SK-N-SH (cell line): ENCODE results near the gene ARL11. TPM values are rescaled to one million over a fixed set of nuclear protein-coding genes. Genes with fewer than 3 reads are reported as not detected.

Experiments
- CTCF ChIA-PET: fragments of 300-600, 350-600 bp; formaldehyde crosslinking; extraction: SDS; loops from one replicate; lab custom pipeline; 2021; lab: Yijun Ruan, JAX
- POLR2A ChIA-PET: fragments of 350-600 bp; sonication (Branson Sonifier 250); formaldehyde crosslinking; extraction: SDS; loops from one replicate; lab custom pipeline; 2020; ENCODE audit warnings: antibody characterized with exemption, inconsistent platforms; lab: Yijun Ruan, JAX
- DNase-seq: peaks from one replicate; pipeline ENCODE4 v3.0.0; 2012
- H2AFZ ChIP-seq: fragments of 200-600 bp; sonication (generic); 2 replicates; pipeline ENCODE4 v1.8.1; 2016; ENCODE audit warnings: antibody characterized with exemption, mild to moderate bottlenecking, low read depth
- H3F3A ChIP-seq: fragments of 200-600 bp; sonication (generic); replicated peaks from 2 replicates; pipeline ENCODE3; 2016; ENCODE audit warnings: antibody characterized with exemption, mild to moderate bottlenecking; ENCODE audit not compliant: insufficient read depth
- H3K27ac ChIP-seq, 2 experiments: fragments of 200-500 bp in 1 of 2; fragments of 200-600 bp in 1 of 2; sonication (Bioruptor generic) in 1 of 2; sonication (generic), shearing (Covaris generic) in 1 of 2; 2 replicates each; pipeline versions ENCODE4 v1.5.1 to v1.6.1; 2014 to 2016; ENCODE audit warnings: low read depth in 2 of 2, inconsistent platforms in 1 of 2, low read length in 1 of 2, mild to moderate bottlenecking in 1 of 2, mixed read lengths in 1 of 2
- H3K27me3 ChIP-seq: fragments of 200-600 bp; sonication (generic), shearing (Covaris generic); 2 replicates; pipeline ENCODE4 v1.6.1; 2016; ENCODE audit warnings: mixed run types; ENCODE audit not compliant: insufficient read depth
- H3K36me3 ChIP-seq, 2 experiments: fragments of 200-500 bp in 1 of 2; fragments of 200-600 bp in 1 of 2; sonication (Bioruptor generic) in 1 of 2; sonication (generic) in 1 of 2; replicated peaks in 1 of 2; 2 replicates each; pipeline versions ENCODE3 to v1.5.1; 2014 to 2016; ENCODE audit warnings: low read length in 1 of 2, mild to moderate bottlenecking in 1 of 2; ENCODE audit not compliant: insufficient read depth in 2 of 2, control insufficient read depth in 1 of 2
- H3K4me1 ChIP-seq, 2 experiments: fragments of 200-500 bp in 1 of 2; fragments of 200-600 bp in 1 of 2; sonication (Bioruptor generic) in 1 of 2; sonication (generic), shearing (Covaris generic) in 1 of 2; 2 replicates each; pipeline versions ENCODE4 v1.5.1 to v1.6.1; 2014 to 2016; ENCODE audit warnings: low read depth in 1 of 2, low read length in 1 of 2, mixed run types in 1 of 2; ENCODE audit not compliant: insufficient read depth in 2 of 2, control insufficient read depth in 1 of 2
- H3K4me2 ChIP-seq: fragments of 200-600 bp; sonication (generic), shearing (Covaris generic); 2 replicates; pipeline ENCODE4 v1.6.1; 2017; ENCODE audit warnings: mixed run types
- H3K4me3 ChIP-seq, 2 experiments: fragments of 200-500 bp in 1 of 2; fragments of 200-600 bp in 1 of 2; sonication (Bioruptor generic) in 1 of 2; sonication (generic), shearing (Covaris generic) in 1 of 2; 2 replicates each; pipeline versions ENCODE4 v1.5.1 to v1.8.1; 2014 to 2016; ENCODE audit warnings: low read depth in 2 of 2, inconsistent platforms in 1 of 2, low read length in 1 of 2, mild to moderate bottlenecking in 1 of 2, mixed read lengths in 1 of 2, moderate library complexity in 1 of 2
- H3K79me2 ChIP-seq: fragments of 200-600 bp; sonication (generic); 2 replicates; pipeline ENCODE4 v1.8.1; 2017; ENCODE audit warnings: mild to moderate bottlenecking; ENCODE audit not compliant: insufficient read depth
- H3K9ac ChIP-seq: fragments of 200-600 bp; sonication (generic); 2 replicates; pipeline ENCODE4 v1.6.1; 2017; ENCODE audit warnings: mixed run types
- H3K9me2 ChIP-seq: fragments of 200-600 bp; sonication (generic); 2 replicates; pipeline ENCODE4 v1.6.1; 2017; ENCODE audit warnings: mixed run types
- H3K9me3 ChIP-seq: fragments of 200-600 bp; sonication (generic); 2 replicates; pipeline ENCODE4 v1.6.1; 2017; ENCODE audit warnings: mixed run types, mild to moderate bottlenecking, moderate library complexity
- H4K20me1 ChIP-seq: fragments of 200-600 bp; sonication (generic); 2 replicates; pipeline ENCODE4 v1.6.1; 2017; ENCODE audit warnings: mild to moderate bottlenecking, mixed run types; ENCODE audit not compliant: insufficient read depth
- CHD2 ChIP-seq: fragments of 150-350 bp; IDR thresholded peaks from 2 replicates; pipeline ENCODE4 v1.6.1; 2018; ENCODE audit warnings: low read length; ENCODE audit not compliant: partially characterized antibody
- EP300 ChIP-seq, 2 experiments: IDR thresholded peaks; 2 replicates each; pipeline versions ENCODE4 v1.4.0 to v1.6.1; 2012; ENCODE audit warnings: borderline replicate concordance in 1 of 2, low read depth in 1 of 2, low read length in 1 of 2
- EZH2phosphoT487 ChIP-seq: fragments of 200-600 bp; sonication (generic); IDR thresholded peaks from 2 replicates; pipeline ENCODE4 v1.6.1; 2017; ENCODE audit warnings: low read depth, mixed run types, mild to moderate bottlenecking, antibody characterized with exemption, moderate library complexity, borderline replicate concordance
- FOXJ3 ChIP-seq: sonication (generic); formaldehyde crosslinking; IDR thresholded peaks from 2 replicates; pipeline ENCODE4 v1.5.1; 2020; ENCODE audit warnings: mild to moderate bottlenecking, missing genetic modification reagents
- FOXM1 ChIP-seq: IDR thresholded peaks from 2 replicates; pipeline ENCODE4 v1.4.0; 2012; ENCODE audit warnings: low read depth, mild to moderate bottlenecking
- GABPA ChIP-seq: IDR thresholded peaks from 2 replicates; pipeline ENCODE4 v1.4.0; 2012; ENCODE audit warnings: low read depth, mild to moderate bottlenecking
- GATA2 ChIP-seq: sonication (generic); formaldehyde crosslinking; IDR thresholded peaks from 2 replicates; pipeline ENCODE4 v1.5.0; 2020; ENCODE audit warnings: mild to moderate bottlenecking, missing genetic modification reagents
- IRF3 ChIP-seq: fragments of 150-350 bp; IDR thresholded peaks from 2 replicates; pipeline ENCODE4 v1.6.1; 2016; ENCODE audit warnings: mild to moderate bottlenecking, low read depth, low read length
- MXI1 ChIP-seq: IDR thresholded peaks from 2 replicates; pipeline ENCODE4 v1.6.1; 2012; ENCODE audit warnings: mild to moderate bottlenecking, low read depth, low read length, improper control_type of control experiment
- NFIC ChIP-seq: IDR thresholded peaks from 2 replicates; pipeline ENCODE4 v1.4.0; 2012; ENCODE audit warnings: borderline replicate concordance
- POLR2AphosphoS5 ChIP-seq: IDR thresholded peaks from 2 replicates; pipeline ENCODE4 v1.6.1; 2012; ENCODE audit warnings: low read depth, low read length
- RAD21 ChIP-seq: IDR thresholded peaks from 2 replicates; pipeline ENCODE4 v1.6.1; 2012; ENCODE audit warnings: mild to moderate bottlenecking, low read length
- REST ChIP-seq: IDR thresholded peaks from 2 replicates; pipeline ENCODE4 v1.6.1; 2012; ENCODE audit warnings: mild to moderate bottlenecking, low read depth, low read length, moderate library complexity
- RFX5 ChIP-seq: IDR thresholded peaks from 2 replicates; pipeline ENCODE4 v1.6.1; 2012; ENCODE audit warnings: mild to moderate bottlenecking, improper control_type of control experiment, low read length
- RXRA ChIP-seq: IDR thresholded peaks from 2 replicates; pipeline ENCODE4 v1.4.0; 2012; ENCODE audit warnings: low read depth, mild to moderate bottlenecking, borderline replicate concordance
- TEAD4 ChIP-seq: IDR thresholded peaks from 2 replicates; pipeline ENCODE4 v1.4.0; 2012; ENCODE audit warnings: mild to moderate bottlenecking, borderline replicate concordance; ENCODE audit not compliant: insufficient read depth
- WGBS: methylation state at CpG from one replicate; pipeline ENCODE4 v1.1.6; 2017; ENCODE audit warnings: low lambda C conversion rate; 5-methylcytosine and 5-hydroxymethylcytosine counted together
- polyA plus RNA-seq, 3 experiments: library from polyadenylated mRNA; depleted of rRNA; stranded (reverse); fragments of >200 nt; gene quantifications; 2 replicates each; pipeline ENCODE4 v1.2.3, GENCODE V29; 2012

ARL11 gene
- polyA plus RNA-seq, 1 of the 3 experiments (the other 2 are of a cell fraction) = not detected

- no peak for TF ChIP-seq REST
- no peak for TF ChIP-seq GATA2 (CRISPR knock-in tag)
- no peak for TF ChIP-seq POLR2AphosphoS5
Observed at GRCh38 chr13:49638744-49639072, 10.4 kb downstream of the ARL11 start (continued).

- Histone ChIP-seq H4K20me1 (no peaks in the 10 kb centered on the region), H2AFZ (no peak overlapping the region), H3K9ac (no peak overlapping the region), H3K27ac (no peak overlapping the region), H3K27me3 (no peaks in the 10 kb centered on the region), H3K4me2 (no peak overlapping the region), H3F3A (no peaks in the 10 kb centered on the region)
- POLR2A ChIA-PET = no interaction called here
- DNase-seq = no peak
- TF ChIP-seq RFX5 = no peak
- no peak for TF ChIP-seq MXI1
- TF ChIP-seq IRF3 = no peak
- TF ChIP-seq RXRA = no peak
- TF ChIP-seq GABPA = no peak
- no peak for TF ChIP-seq NFIC
- TF ChIP-seq TEAD4 = no peak
- no peak for TF ChIP-seq FOXJ3 (CRISPR knock-in tag)
- TF ChIP-seq, all 33 proteins: peak for 0
- Histone ChIP-seq H3K9me2 (no peaks in the 10 kb centered on the region), H3K9me3 (no peaks in the 10 kb centered on the region), H3K36me3 (no peaks in the 10 kb centered on the region), H3K4me3 (no peak overlapping the region), H3K79me2 (no peaks in the 10 kb centered on the region), H3K4me1 (no peaks in the 10 kb centered on the region)
- 86% methylated on average over 4 of the region's 4 CpGs for WGBS
- CTCF ChIA-PET = no interaction called here
Observed at GRCh38 chr13:49641801-49642291, 13.5 kb downstream of the ARL11 start.

GRCh38 chr13:49643035-49643646, 14.8 kb downstream of the ARL11 start:
- Histone ChIP-seq H4K20me1 (no peaks in the 10 kb centered on the region), H3F3A (no peaks in the 10 kb centered on the region), H3K27me3 (no peaks in the 10 kb centered on the region), H3K4me3 (no peak overlapping the region), H3K4me2 (no peak overlapping the region), H3K4me1 (no peaks in the 10 kb centered on the region), H3K9me2 (no peaks in the 10 kb centered on the region), H3K79me2 (no peaks in the 10 kb centered on the region), H3K9me3 (no peaks in the 10 kb centered on the region), H3K9ac (no peak overlapping the region), H3K36me3 (no peaks in the 10 kb centered on the region), H3K27ac (no peak overlapping the region), H2AFZ (no peak overlapping the region)
- ChIA-PET POLR2A (no interaction called here), CTCF (no interaction called here)
- WGBS = 89% methylated on average over 12 of the region's 12 CpGs
- no peak for DNase-seq
- TF ChIP-seq EP300 (IDR thresholded peaks at IDR 0.05; ENCODE audit: borderline replicate concordance in 1 of 2, low read depth in 1 of 2, low read length in 1 of 2) = no peak
- TF ChIP-seq RAD21 = no peak
- no peak for TF ChIP-seq RXRA
- TF ChIP-seq FOXM1 = no peak
- no peak for TF ChIP-seq NFIC
- no peak for TF ChIP-seq CHD2
- no peak for TF ChIP-seq EZH2phosphoT487
